ENCODE measurements around the gene PHETA1. TPM values are rescaled to one million over a fixed set of nuclear protein-coding genes. Genes with fewer than 3 reads are reported as not detected.

PHETA1 gene
- total RNA-seq, 1 experiment from 2014 or later: 12.4 TPM

DNA sequence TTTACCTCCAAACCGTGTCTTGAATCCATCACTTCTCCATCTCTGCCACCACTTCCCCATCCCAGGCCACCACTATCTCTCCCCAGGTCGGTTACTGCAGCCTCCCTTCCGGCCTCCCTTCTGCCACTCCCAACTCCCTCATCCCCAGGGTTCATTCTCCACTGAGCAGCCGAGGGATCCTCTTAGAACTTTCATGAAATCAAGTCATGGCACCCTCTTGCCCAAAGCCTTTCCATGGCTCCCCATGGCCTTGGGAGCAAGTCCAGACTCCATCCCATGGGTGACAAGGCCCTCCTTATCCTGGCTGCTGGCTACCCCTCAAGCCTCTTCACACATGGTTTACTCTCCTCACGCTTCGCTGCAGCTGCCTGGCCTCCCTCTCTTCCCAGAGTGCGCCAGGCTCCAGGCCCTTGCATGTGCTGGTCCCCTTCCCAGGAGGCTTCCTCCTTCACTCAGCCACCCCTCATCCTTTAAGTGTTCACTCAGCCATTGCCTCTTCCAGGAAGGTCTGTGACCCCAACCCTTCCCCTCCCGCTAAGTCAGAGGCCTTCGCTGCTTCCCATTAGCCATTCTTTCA, 18.9 kb upstream of the PHETA1 start (continued):
- no peak for TF ChIP-seq CBFB (CRISPR knock-in tag; IDR thresholded peaks at IDR 0.05; ENCODE audit: low read depth)

DNA sequence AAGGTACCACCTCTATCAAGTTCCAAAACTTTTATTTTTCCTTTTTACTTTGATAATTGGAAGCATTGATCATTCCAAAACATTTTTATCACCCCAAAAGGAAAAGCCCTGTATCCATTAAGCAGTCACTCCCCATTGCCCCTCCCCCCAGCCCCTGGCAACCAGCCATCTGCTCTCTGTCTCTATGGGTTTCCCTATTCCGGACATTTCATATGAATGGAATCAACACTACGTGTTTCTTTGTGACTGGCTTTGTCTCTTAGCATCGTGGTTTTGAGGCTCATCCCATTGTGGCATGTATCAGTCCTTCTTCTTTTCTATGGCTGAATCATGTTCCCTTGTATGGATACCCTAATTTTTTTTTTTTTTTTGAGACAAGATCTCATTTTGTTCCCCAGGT, 18.0 kb upstream of the PHETA1 start:
- no peaks in the 10 kb centered on the region for H3K4me1 Mint-ChIP-seq
- no peak for DNase-seq (ENCODE audit: low spot score)
- H3K4me3 Mint-ChIP-seq: no peak overlapping the region
- ChIA-PET CTCF (interaction anchor here (3.8 kb wide), 1 partner anchor 10 kb away, joined by 28 read pairs; no protein-coding TSS in a partner anchor), POLR2A (interaction anchor here (0.7 kb wide), 1 partner anchor 51 kb away, joined by 4 read pairs; no protein-coding TSS in a partner anchor)
- H3K9me3 Mint-ChIP-seq: no peaks in the 10 kb centered on the region
- H3K27ac Mint-ChIP-seq: no peak overlapping the region
- TF ChIP-seq, protein P1, sequence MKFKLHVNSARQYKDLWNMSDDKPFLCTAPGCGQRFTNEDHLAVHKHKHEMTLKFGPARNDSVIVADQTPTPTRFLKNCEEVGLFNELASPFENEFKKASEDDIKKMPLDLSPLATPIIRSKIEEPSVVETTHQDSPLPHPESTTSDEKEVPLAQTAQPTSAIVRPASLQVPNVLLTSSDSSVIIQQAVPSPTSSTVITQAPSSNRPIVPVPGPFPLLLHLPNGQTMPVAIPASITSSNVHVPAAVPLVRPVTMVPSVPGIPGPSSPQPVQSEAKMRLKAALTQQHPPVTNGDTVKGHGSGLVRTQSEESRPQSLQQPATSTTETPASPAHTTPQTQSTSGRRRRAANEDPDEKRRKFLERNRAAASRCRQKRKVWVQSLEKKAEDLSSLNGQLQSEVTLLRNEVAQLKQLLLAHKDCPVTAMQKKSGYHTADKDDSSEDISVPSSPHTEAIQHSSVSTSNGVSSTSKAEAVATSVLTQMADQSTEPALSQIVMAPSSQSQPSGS (CRISPR knock-in tag; IDR thresholded peaks at IDR 0.05; ENCODE audit: borderline replicate concordance, low read depth): no peak
- TF ChIP-seq, protein P2, sequence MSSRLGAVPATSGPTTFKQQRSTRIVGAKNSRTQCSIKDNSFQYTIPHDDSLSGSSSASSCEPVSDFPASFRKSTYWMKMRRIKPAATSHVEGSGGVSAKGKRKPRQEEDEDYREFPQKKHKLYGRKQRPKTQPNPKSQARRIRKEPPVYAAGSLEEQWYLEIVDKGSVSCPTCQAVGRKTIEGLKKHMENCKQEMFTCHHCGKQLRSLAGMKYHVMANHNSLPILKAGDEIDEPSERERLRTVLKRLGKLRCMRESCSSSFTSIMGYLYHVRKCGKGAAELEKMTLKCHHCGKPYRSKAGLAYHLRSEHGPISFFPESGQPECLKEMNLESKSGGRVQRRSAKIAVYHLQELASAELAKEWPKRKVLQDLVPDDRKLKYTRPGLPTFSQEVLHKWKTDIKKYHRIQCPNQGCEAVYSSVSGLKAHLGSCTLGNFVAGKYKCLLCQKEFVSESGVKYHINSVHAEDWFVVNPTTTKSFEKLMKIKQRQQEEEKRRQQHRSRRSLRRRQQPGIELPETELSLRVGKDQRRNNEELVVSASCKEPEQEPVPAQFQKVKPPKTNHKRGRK (CRISPR knock-in tag; IDR thresholded peaks at IDR 0.05; ENCODE audit: borderline replicate concordance): no peak
- TF ChIP-seq NFE2L1 (CRISPR knock-in tag; IDR thresholded peaks at IDR 0.05) (no peak), ZNF423 (CRISPR knock-in tag; IDR thresholded peaks at IDR 0.05) (no peak), ELF4 (CRISPR knock-in tag; IDR thresholded peaks at IDR 0.05; ENCODE audit: low read depth) (no peak), FOXK1 (CRISPR knock-in tag; IDR thresholded peaks at IDR 0.05) (no peak), TEAD1 (CRISPR knock-in tag; IDR thresholded peaks at IDR 0.05) (no peak), NR1H2 (CRISPR knock-in tag; IDR thresholded peaks at IDR 0.05) (no peak), RORB (CRISPR knock-in tag; IDR thresholded peaks at IDR 0.05) (no peak), RELA (CRISPR knock-in tag; IDR thresholded peaks at IDR 0.05; ENCODE audit: borderline replicate concordance) (no peak), GRHL2 (CRISPR knock-in tag; IDR thresholded peaks at IDR 0.05; ENCODE audit: insufficient replicate concordance, severe bottlenecking) (no peak), SMAD3 (CRISPR knock-in tag; IDR thresholded peaks at IDR 0.05; ENCODE audit: borderline replicate concordance) (no peak), CBFB (CRISPR knock-in tag; IDR thresholded peaks at IDR 0.05; ENCODE audit: low read depth) (no peak), TEAD4 (CRISPR knock-in tag; IDR thresholded peaks at IDR 0.05) (no peak)
- TF ChIP-seq, protein P3, sequence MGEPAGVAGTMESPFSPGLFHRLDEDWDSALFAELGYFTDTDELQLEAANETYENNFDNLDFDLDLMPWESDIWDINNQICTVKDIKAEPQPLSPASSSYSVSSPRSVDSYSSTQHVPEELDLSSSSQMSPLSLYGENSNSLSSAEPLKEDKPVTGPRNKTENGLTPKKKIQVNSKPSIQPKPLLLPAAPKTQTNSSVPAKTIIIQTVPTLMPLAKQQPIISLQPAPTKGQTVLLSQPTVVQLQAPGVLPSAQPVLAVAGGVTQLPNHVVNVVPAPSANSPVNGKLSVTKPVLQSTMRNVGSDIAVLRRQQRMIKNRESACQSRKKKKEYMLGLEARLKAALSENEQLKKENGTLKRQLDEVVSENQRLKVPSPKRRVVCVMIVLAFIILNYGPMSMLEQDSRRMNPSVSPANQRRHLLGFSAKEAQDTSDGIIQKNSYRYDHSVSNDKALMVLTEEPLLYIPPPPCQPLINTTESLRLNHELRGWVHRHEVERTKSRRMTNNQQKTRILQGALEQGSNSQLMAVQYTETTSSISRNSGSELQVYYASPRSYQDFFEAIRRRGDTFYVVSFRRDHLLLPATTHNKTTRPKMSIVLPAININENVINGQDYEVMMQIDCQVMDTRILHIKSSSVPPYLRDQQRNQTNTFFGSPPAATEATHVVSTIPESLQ (CRISPR knock-in tag; IDR thresholded peaks at IDR 0.05): no peak
- TF ChIP-seq, protein P4, sequence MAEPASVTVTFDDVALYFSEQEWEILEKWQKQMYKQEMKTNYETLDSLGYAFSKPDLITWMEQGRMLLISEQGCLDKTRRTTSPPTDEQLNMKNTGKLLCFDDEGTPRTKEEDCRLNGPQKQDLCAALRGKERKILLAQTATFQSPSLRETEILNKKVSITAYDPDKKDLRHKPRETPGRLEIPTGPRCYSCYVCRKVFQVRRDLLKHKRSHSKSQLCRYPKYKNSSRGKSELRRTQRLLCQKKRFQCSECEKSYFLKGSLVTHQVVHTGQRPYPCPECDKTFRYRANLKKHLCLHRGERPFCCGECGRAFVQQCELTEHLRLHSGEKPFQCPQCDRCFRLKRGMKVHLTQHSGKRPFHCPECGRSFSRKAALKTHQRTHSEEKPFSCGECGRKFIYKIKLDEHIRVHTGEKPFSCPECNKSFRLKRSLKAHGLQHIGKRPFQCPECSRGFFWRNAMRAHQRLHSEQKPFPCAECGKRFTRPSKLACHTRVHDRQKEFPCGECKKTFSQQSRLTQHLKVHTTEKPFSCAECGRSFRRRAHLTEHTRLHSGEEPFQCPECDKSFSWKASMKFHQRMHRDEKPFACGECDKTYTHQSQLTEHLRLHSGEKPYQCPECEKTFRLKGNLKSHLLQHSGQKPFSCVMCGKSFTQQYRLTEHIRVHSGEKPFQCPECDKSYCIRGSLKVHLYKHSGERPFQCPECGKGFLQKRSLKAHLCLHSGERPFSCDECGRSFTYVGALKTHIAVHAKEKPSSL (CRISPR knock-in tag; conservative IDR thresholded peaks at IDR 0.05): no peak
- TF ChIP-seq, protein P5, sequence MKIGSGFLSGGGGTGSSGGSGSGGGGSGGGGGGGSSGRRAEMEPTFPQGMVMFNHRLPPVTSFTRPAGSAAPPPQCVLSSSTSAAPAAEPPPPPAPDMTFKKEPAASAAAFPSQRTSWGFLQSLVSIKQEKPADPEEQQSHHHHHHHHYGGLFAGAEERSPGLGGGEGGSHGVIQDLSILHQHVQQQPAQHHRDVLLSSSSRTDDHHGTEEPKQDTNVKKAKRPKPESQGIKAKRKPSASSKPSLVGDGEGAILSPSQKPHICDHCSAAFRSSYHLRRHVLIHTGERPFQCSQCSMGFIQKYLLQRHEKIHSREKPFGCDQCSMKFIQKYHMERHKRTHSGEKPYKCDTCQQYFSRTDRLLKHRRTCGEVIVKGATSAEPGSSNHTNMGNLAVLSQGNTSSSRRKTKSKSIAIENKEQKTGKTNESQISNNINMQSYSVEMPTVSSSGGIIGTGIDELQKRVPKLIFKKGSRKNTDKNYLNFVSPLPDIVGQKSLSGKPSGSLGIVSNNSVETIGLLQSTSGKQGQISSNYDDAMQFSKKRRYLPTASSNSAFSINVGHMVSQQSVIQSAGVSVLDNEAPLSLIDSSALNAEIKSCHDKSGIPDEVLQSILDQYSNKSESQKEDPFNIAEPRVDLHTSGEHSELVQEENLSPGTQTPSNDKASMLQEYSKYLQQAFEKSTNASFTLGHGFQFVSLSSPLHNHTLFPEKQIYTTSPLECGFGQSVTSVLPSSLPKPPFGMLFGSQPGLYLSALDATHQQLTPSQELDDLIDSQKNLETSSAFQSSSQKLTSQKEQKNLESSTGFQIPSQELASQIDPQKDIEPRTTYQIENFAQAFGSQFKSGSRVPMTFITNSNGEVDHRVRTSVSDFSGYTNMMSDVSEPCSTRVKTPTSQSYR (CRISPR knock-in tag; IDR thresholded peaks at IDR 0.05): no peak
- TF ChIP-seq, protein P6, sequence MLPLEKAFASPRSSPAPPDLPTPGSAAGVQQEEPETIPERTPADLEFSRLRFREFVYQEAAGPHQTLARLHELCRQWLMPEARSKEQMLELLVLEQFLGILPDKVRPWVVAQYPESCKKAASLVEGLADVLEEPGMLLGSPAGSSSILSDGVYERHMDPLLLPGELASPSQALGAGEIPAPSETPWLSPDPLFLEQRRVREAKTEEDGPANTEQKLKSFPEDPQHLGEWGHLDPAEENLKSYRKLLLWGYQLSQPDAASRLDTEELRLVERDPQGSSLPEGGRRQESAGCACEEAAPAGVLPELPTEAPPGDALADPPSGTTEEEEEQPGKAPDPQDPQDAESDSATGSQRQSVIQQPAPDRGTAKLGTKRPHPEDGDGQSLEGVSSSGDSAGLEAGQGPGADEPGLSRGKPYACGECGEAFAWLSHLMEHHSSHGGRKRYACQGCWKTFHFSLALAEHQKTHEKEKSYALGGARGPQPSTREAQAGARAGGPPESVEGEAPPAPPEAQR (CRISPR knock-in tag; IDR thresholded peaks at IDR 0.05): no peak
- TF ChIP-seq, protein P7, sequence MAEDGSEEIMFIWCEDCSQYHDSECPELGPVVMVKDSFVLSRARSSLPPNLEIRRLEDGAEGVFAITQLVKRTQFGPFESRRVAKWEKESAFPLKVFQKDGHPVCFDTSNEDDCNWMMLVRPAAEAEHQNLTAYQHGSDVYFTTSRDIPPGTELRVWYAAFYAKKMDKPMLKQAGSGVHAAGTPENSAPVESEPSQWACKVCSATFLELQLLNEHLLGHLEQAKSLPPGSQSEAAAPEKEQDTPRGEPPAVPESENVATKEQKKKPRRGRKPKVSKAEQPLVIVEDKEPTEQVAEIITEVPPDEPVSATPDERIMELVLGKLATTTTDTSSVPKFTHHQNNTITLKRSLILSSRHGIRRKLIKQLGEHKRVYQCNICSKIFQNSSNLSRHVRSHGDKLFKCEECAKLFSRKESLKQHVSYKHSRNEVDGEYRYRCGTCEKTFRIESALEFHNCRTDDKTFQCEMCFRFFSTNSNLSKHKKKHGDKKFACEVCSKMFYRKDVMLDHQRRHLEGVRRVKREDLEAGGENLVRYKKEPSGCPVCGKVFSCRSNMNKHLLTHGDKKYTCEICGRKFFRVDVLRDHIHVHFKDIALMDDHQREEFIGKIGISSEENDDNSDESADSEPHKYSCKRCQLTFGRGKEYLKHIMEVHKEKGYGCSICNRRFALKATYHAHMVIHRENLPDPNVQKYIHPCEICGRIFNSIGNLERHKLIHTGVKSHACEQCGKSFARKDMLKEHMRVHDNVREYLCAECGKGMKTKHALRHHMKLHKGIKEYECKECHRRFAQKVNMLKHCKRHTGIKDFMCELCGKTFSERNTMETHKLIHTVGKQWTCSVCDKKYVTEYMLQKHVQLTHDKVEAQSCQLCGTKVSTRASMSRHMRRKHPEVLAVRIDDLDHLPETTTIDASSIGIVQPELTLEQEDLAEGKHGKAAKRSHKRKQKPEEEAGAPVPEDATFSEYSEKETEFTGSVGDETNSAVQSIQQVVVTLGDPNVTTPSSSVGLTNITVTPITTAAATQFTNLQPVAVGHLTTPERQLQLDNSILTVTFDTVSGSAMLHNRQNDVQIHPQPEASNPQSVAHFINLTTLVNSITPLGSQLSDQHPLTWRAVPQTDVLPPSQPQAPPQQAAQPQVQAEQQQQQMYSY (CRISPR knock-in tag; IDR thresholded peaks at IDR 0.05): no peak
- TF ChIP-seq, protein P8, sequence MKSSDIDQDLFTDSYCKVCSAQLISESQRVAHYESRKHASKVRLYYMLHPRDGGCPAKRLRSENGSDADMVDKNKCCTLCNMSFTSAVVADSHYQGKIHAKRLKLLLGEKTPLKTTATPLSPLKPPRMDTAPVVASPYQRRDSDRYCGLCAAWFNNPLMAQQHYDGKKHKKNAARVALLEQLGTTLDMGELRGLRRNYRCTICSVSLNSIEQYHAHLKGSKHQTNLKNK (CRISPR knock-in tag; IDR thresholded peaks at IDR 0.05): no peak
- ATAC-seq: no peak
- peaks cover 2% of the 10 kb centered on the region; the same call in 1 of the 2 replicates for H3K27me3 Mint-ChIP-seq (ENCODE audit: low read depth)
- H3K36me3 Mint-ChIP-seq: no peaks in the 10 kb centered on the region

All from WTC11 (cell line).